ENCODE measurements around the gene GNAO1. TPM values are rescaled to one million over a fixed set of nuclear protein-coding genes. Genes with fewer than 3 reads are reported as not detected.

The GNAO1 gene
- polyA plus RNA-seq, 1 experiment = 0.01 TPM

DNA sequence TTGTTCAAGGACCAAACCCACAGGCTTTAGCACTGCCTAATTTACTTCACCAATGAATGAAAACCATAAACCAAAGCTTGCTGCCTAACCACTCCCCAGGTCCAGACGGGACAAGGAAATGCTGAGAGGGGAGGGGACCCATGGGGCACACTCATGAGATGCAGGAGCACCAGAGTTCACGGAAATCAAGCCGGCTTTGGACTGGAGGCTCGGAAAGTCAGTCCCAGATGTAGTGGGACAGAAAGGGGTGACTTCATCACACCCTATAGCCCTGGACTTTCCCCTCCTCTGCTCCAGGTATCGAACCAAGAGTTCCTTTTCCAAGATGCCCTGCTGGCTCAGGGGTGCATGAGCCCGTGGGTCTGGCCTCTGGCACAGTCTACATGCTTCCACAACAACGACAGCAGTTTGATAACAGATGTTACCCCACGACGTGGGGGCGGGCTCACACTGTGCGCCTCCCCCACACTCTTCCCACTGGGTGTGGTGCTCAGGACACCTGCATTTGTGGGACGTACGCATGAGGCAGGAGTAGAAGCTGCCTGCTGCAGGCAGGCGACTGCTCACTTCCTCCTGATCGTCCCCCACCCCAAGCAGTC, 170.9 kb downstream of the GNAO1 start:
- H3K27ac ChIP-seq (ENCODE audit: low read depth, low read length) = no peak overlapping the region
- POLR2A ChIA-PET = no interaction called here
- CTCF ChIA-PET = interaction anchor here (1.0 kb wide), 1 partner anchor 43 kb away, joined by 3 read pairs; no protein-coding TSS in a partner anchor
- no peak for DNase-seq (ENCODE audit: low read depth, low spot score)
- H3K9me3 ChIP-seq (ENCODE audit: control insufficient read depth, insufficient read depth, low read length) = no peaks in the 10 kb centered on the region
- TF ChIP-seq, protein P1, sequence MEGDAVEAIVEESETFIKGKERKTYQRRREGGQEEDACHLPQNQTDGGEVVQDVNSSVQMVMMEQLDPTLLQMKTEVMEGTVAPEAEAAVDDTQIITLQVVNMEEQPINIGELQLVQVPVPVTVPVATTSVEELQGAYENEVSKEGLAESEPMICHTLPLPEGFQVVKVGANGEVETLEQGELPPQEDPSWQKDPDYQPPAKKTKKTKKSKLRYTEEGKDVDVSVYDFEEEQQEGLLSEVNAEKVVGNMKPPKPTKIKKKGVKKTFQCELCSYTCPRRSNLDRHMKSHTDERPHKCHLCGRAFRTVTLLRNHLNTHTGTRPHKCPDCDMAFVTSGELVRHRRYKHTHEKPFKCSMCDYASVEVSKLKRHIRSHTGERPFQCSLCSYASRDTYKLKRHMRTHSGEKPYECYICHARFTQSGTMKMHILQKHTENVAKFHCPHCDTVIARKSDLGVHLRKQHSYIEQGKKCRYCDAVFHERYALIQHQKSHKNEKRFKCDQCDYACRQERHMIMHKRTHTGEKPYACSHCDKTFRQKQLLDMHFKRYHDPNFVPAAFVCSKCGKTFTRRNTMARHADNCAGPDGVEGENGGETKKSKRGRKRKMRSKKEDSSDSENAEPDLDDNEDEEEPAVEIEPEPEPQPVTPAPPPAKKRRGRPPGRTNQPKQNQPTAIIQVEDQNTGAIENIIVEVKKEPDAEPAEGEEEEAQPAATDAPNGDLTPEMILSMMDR (IDR thresholded peaks at IDR 0.05; ENCODE audit: low read depth, low read length) = no peak
- no peaks in the 10 kb centered on the region for H3K27me3 ChIP-seq (ENCODE audit: control insufficient read depth, insufficient read depth, low read length)
- no peak overlapping the region for H3K4me3 ChIP-seq (ENCODE audit: low read depth, low read length)

DNA sequence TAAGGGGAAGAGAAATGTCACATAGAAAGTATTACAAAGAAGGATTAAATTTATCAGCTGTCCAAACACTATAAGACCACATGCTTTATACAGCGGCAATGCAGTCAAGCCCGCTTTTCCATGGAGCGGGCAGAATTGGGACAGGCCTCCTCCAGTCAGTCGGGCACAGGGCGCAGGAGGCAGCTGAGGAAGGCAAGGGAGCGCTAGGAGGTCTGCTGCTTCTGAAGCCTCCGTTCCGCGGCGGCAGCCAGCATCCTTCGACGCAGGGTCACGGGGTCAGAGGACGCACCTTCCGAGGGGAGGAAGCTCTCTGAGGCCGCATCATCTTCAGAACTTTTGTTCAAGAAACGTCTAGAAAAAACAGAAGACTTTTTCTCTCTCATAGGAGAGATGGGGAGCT, 171.4 kb downstream of the GNAO1 start:
- ChIA-PET POLR2A (no interaction called here), CTCF (no interaction called here)
- TF ChIP-seq, protein P1 (IDR thresholded peaks at IDR 0.05; ENCODE audit: low read depth, low read length) = no peak
- DNase-seq (ENCODE audit: low read depth, low spot score) = no peak
- Histone ChIP-seq H3K27ac (ENCODE audit: low read depth, low read length) (no peak overlapping the region), H3K27me3 (ENCODE audit: control insufficient read depth, insufficient read depth, low read length) (no peaks in the 10 kb centered on the region), H3K4me3 (ENCODE audit: low read depth, low read length) (no peak overlapping the region), H3K9me3 (ENCODE audit: control insufficient read depth, insufficient read depth, low read length) (no peaks in the 10 kb centered on the region)

DNA sequence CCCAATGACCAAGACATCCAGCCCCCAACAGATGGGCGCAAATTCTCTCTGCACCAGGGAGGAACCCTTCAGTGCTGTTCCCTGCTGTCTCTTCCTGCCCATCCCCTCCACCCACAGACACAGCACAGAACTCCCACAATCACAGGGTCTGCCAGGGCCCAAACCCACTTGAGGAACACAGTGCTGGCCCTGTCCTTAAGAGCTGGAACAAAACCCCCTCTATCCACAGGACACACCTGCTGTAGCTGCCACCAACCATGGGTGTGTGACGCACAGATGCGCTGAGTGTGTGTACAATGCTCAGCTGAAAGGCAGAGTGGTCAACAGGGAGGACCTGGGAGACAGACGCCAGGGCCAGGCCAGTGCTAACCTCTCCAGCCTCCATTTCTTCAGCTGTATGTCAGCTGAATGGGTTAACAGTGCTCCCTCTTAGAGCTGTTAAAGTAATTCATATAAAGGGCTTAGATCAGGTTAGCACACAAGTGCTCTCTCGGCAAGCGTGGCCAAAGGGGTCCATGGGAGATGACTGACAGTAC, 172.0 kb downstream of the GNAO1 start:
- no peak for DNase-seq (ENCODE audit: low read depth, low spot score)
- no peaks in the 10 kb centered on the region for H3K9me3 ChIP-seq (ENCODE audit: control insufficient read depth, insufficient read depth, low read length)
- CTCF ChIA-PET = no interaction called here
- no peak overlapping the region for H3K4me3 ChIP-seq (ENCODE audit: low read depth, low read length)
- H3K27ac ChIP-seq (ENCODE audit: low read depth, low read length) = no peak overlapping the region
- TF ChIP-seq, protein P1 (IDR thresholded peaks at IDR 0.05; ENCODE audit: low read depth, low read length) = no peak
- H3K27me3 ChIP-seq (ENCODE audit: control insufficient read depth, insufficient read depth, low read length) = no peaks in the 10 kb centered on the region
- POLR2A ChIA-PET = no interaction called here

DNA sequence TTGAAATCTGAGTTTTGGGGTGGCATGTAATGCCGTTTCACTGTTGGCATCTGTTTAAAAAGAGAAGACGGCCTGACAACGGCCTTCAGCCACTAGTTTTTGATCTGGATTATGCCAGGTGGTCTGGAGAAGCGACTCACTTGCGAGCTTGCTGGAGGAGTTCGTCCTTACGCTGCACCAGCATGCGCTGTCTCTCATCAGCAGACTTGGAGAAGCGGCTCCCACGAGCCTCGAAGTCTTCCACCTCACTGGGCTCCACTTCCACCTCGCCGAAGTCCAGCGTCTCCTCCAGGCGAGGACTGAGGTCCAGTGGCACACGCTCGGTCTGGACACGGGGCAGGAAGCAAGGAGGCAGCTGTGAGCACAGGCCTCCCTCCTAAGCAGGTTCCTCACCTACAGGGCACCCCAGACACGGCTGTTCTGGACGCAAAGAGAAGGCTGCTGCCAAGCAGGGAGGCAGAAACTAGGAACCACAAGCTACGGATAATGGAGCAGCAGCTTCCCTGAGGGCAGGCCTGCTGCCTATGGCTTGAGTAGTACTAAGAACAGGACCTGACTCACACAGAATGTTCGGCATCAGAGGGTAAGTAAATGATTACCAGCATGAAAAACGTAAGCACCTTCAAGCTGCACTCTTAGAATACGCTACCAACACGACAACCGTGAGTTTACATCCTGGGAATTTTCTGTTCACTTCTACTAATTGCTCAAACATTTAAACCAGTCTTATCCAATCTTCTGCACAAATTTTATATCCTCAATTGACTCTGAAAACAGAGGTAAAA, 172.7 kb downstream of the GNAO1 start:
- no peak overlapping the region for H3K27ac ChIP-seq (ENCODE audit: low read depth, low read length)
- ChIA-PET CTCF (interaction anchor here (0.6 kb wide), 1 partner anchor 18 kb away, joined by 3 read pairs; no protein-coding TSS in a partner anchor), POLR2A (no interaction called here)
- H3K9me3 ChIP-seq (ENCODE audit: control insufficient read depth, insufficient read depth, low read length) = no peaks in the 10 kb centered on the region
- TF ChIP-seq, protein P1 (IDR thresholded peaks at IDR 0.05; ENCODE audit: low read depth, low read length) = no peak
- DNase-seq (ENCODE audit: low read depth, low spot score) = no peak
- H3K27me3 ChIP-seq (ENCODE audit: control insufficient read depth, insufficient read depth, low read length) = no peaks in the 10 kb centered on the region
- no peak overlapping the region for H3K4me3 ChIP-seq (ENCODE audit: low read depth, low read length)

DNA sequence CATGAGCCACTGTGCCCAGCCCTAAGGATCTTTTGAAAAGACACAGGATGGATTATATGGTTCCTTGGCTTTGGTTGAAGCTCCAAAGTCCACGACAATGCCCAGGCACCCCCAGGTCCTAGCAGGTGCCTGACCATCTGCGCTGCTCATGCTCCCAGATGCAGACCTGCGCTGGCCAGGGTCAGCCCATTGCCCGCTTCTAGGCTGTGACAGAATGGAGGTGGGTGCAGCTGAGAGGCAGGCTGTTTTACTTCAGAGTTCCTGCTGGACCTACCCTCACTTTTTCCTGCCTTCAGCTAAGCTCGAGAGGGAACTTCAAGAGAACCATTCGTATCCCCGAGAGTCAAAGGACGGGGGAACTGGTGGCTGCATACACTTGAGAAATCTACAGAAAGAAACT, 173.6 kb downstream of the GNAO1 start:
- ChIA-PET CTCF (interaction anchor here (0.6 kb wide), 1 partner anchor 17 kb away, joined by 3 read pairs; no protein-coding TSS in a partner anchor), POLR2A (no interaction called here)
- no peak for DNase-seq (ENCODE audit: low read depth, low spot score)
- H3K27ac ChIP-seq (ENCODE audit: low read depth, low read length) = no peak overlapping the region
- H3K27me3 ChIP-seq (ENCODE audit: control insufficient read depth, insufficient read depth, low read length) = no peaks in the 10 kb centered on the region
- no peak overlapping the region for H3K4me3 ChIP-seq (ENCODE audit: low read depth, low read length)
- TF ChIP-seq, protein P1 (IDR thresholded peaks at IDR 0.05; ENCODE audit: low read depth, low read length) = no peak
- H3K9me3 ChIP-seq (ENCODE audit: control insufficient read depth, insufficient read depth, low read length) = no peaks in the 10 kb centered on the region

All from AG04450 (cell line).